Sigmoid colon (tissue), 3 donors: Measurements from ENCODE around the gene DMRTB1.

Experiments used
- POLR2A ChIP-seq, 2 donors: fragments of 450-650 bp; IDR thresholded peaks; one replicate each; pipeline ENCODE4 v1.6.1; 2016; ENCODE audit warnings: antibody characterized with exemption in 2 of 2, mild to moderate bottlenecking in 2 of 2, moderate library complexity in 2 of 2
- TF ChIP-seq, protein P1 (sequence below), 4 experiments: fragments of 450-650 bp in 3 of 4; fragments of 200-600 bp in 1 of 4; IDR thresholded peaks; one replicate each; pipeline ENCODE4 v1.5.1; 2016 to 2019; ENCODE audit warnings: antibody characterized with exemption in 4 of 4, mild to moderate bottlenecking in 3 of 4, moderate library complexity in 2 of 4

DNA sequence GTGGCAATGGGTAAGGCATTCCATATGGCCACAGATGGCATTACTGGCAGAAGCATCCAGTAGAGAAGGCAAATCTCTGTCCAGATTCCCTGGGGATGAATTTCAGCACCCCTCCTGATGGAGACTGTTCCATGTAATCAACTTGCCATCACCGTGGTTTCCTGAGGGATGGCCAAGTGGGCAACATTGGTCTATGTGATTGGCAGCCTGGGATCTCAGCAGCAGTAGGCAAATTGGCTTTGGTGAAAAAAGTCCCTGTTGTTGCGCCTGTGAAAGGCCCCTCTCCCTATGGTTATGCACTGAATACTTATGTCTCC lies 19.3 kb downstream of the DMRTB1 start:
- TF ChIP-seq, protein P1, sequence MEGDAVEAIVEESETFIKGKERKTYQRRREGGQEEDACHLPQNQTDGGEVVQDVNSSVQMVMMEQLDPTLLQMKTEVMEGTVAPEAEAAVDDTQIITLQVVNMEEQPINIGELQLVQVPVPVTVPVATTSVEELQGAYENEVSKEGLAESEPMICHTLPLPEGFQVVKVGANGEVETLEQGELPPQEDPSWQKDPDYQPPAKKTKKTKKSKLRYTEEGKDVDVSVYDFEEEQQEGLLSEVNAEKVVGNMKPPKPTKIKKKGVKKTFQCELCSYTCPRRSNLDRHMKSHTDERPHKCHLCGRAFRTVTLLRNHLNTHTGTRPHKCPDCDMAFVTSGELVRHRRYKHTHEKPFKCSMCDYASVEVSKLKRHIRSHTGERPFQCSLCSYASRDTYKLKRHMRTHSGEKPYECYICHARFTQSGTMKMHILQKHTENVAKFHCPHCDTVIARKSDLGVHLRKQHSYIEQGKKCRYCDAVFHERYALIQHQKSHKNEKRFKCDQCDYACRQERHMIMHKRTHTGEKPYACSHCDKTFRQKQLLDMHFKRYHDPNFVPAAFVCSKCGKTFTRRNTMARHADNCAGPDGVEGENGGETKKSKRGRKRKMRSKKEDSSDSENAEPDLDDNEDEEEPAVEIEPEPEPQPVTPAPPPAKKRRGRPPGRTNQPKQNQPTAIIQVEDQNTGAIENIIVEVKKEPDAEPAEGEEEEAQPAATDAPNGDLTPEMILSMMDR (IDR thresholded peaks at IDR 0.05), result no peak
- TF ChIP-seq POLR2A (IDR thresholded peaks at IDR 0.05), result no peak
